ENCODE results near the gene DNAJC11.

Gene DNAJC11

GRCh38 chr1:6634371-6635052 lies 67.1 kb downstream of the DNAJC11 start:
- no peak overlapping the region for H3K27ac ChIP-seq (ENCODE audit: insufficient read depth in 1 of 2, low read depth in 1 of 2, low read length in 2 of 2, poor library complexity in 1 of 2, severe bottlenecking in 2 of 2)
- POLR2A ChIA-PET: interaction anchor here (0.6 kb wide), 2 partner anchors 23 to 50 kb away, joined by 3 to 4 read pairs; no protein-coding TSS in a partner anchor
- no peak overlapping the region for H3K4me3 ChIP-seq (ENCODE audit: control insufficient read depth in 1 of 7, extremely low read depth in 1 of 7, insufficient read depth in 4 of 7, low read depth in 2 of 7, low read length in 6 of 7)
- H3K9me3 ChIP-seq (ENCODE audit: control extremely low read depth in 1 of 5, control insufficient read depth in 4 of 5, insufficient read depth in 2 of 5, low read depth in 1 of 5, low read length in 4 of 5): no peaks in the 10 kb centered on the region
- DNase-seq: peak; percentile 47 to 63 (median 63)
- CTCF ChIA-PET: interaction anchor here (0.6 to 3.8 kb wide), 16 partner anchors 11 to 130 kb away, joined by 3 to 21 read pairs (median 4); partner anchors contain the start of genes NOL9 and TAS1R1
- no peaks in the 10 kb centered on the region for H3K4me1 ChIP-seq (ENCODE audit: control extremely low read depth in 1 of 4, control insufficient read depth in 4 of 4, insufficient read depth in 4 of 4, low read length in 3 of 4)
- peaks cover 6 to 83% (median 66%) of the 10 kb centered on the region in 4 experiments for H3K36me3 ChIP-seq (ENCODE audit: control insufficient read depth in 4 of 4, insufficient read depth in 4 of 4, low read length in 3 of 4)
- H3K27me3 ChIP-seq (replicated peaks in 2 of 5; ENCODE audit: control insufficient read depth in 4 of 5, insufficient read depth in 5 of 5, low read length in 4 of 5): no peaks in the 10 kb centered on the region
- 77% methylated on average over 25 of the region's 29 CpGs for WGBS (ENCODE audit: insufficient coverage)

- H3K9me3 ChIP-seq (ENCODE audit: control extremely low read depth in 1 of 5, control insufficient read depth in 4 of 5, insufficient read depth in 2 of 5, low read depth in 1 of 5, low read length in 4 of 5): no peaks in the 10 kb centered on the region
- H3K36me3 ChIP-seq (ENCODE audit: control insufficient read depth in 4 of 4, insufficient read depth in 4 of 4, low read length in 3 of 4): peaks cover 6 to 83% (median 66%) of the 10 kb centered on the region in 4 experiments
- H3K4me1 ChIP-seq (ENCODE audit: control extremely low read depth in 1 of 4, control insufficient read depth in 4 of 4, insufficient read depth in 4 of 4, low read length in 3 of 4): no peaks in the 10 kb centered on the region
- H3K27me3 ChIP-seq (replicated peaks in 2 of 5; ENCODE audit: control insufficient read depth in 4 of 5, insufficient read depth in 5 of 5, low read length in 4 of 5): no peaks in the 10 kb centered on the region
- no peak overlapping the region for H3K4me3 ChIP-seq (ENCODE audit: control insufficient read depth in 1 of 7, extremely low read depth in 1 of 7, insufficient read depth in 4 of 7, low read depth in 2 of 7, low read length in 6 of 7)
- POLR2A ChIA-PET: interaction anchor here (0.5 kb wide), 1 partner anchor 8 kb away, joined by 3 read pairs; no protein-coding TSS in a partner anchor
- no peak overlapping the region for H3K27ac ChIP-seq (ENCODE audit: insufficient read depth in 1 of 2, low read depth in 1 of 2, low read length in 2 of 2, poor library complexity in 1 of 2, severe bottlenecking in 2 of 2)
- 99% methylated on average over 26 of the region's 30 CpGs for WGBS (ENCODE audit: insufficient coverage)
- CTCF ChIA-PET: interaction anchor here (0.6 to 3.8 kb wide), 11 partner anchors 9 to 118 kb away, joined by 3 to 21 read pairs (median 4); partner anchors contain the start of genes NOL9 and TAS1R1
- DNase-seq: no peak
Measured at GRCh38 chr1:6632588-6633514, 68.8 kb downstream of the DNAJC11 start.

GRCh38 chr1:6631058-6631457 lies 70.6 kb downstream of the DNAJC11 start:
- H3K4me1 ChIP-seq (ENCODE audit: control extremely low read depth in 1 of 4, control insufficient read depth in 4 of 4, insufficient read depth in 4 of 4, low read length in 3 of 4): peaks cover 0 to 3% (median 3%) of the 10 kb centered on the region in 4 experiments
- H3K36me3 ChIP-seq (ENCODE audit: control insufficient read depth in 4 of 4, insufficient read depth in 4 of 4, low read length in 3 of 4): peaks cover 4 to 75% (median 54%) of the 10 kb centered on the region in 4 experiments
- no peaks in the 10 kb centered on the region for H3K9me3 ChIP-seq (ENCODE audit: control extremely low read depth in 1 of 5, control insufficient read depth in 4 of 5, insufficient read depth in 2 of 5, low read depth in 1 of 5, low read length in 4 of 5)
- 100% methylated on average over 1 of the region's 8 CpGs for WGBS (ENCODE audit: insufficient coverage)
- CTCF ChIA-PET: interaction anchor here (1.6 to 3.3 kb wide), 2 partner anchors 40 to 77 kb away, joined by 4 to 21 read pairs; partner anchors contain the start of genes NOL9 and TAS1R1
- no peaks in the 10 kb centered on the region for H3K27me3 ChIP-seq (replicated peaks in 2 of 5; ENCODE audit: control insufficient read depth in 4 of 5, insufficient read depth in 5 of 5, low read length in 4 of 5)
- H3K27ac ChIP-seq (ENCODE audit: insufficient read depth in 1 of 2, low read depth in 1 of 2, low read length in 2 of 2, poor library complexity in 1 of 2, severe bottlenecking in 2 of 2): no peak overlapping the region
- H3K4me3 ChIP-seq (ENCODE audit: control insufficient read depth in 1 of 7, extremely low read depth in 1 of 7, insufficient read depth in 4 of 7, low read depth in 2 of 7, low read length in 6 of 7): no peak overlapping the region
- no peak for DNase-seq
- POLR2A ChIA-PET: no interaction called here

- WGBS (ENCODE audit: insufficient coverage): 96% methylated on average over 7 of the region's 8 CpGs
- DNase-seq: no peak
- Histone ChIP-seq H3K27me3 (replicated peaks in 2 of 5; ENCODE audit: control insufficient read depth in 4 of 5, insufficient read depth in 5 of 5, low read length in 4 of 5) (no peaks in the 10 kb centered on the region), H3K4me3 (ENCODE audit: control insufficient read depth in 1 of 7, extremely low read depth in 1 of 7, insufficient read depth in 4 of 7, low read depth in 2 of 7, low read length in 6 of 7) (no peak overlapping the region), H3K27ac (ENCODE audit: insufficient read depth in 1 of 2, low read depth in 1 of 2, low read length in 2 of 2, poor library complexity in 1 of 2, severe bottlenecking in 2 of 2) (no peak overlapping the region), H3K9me3 (ENCODE audit: control extremely low read depth in 1 of 5, control insufficient read depth in 4 of 5, insufficient read depth in 2 of 5, low read depth in 1 of 5, low read length in 4 of 5) (no peaks in the 10 kb centered on the region), H3K36me3 (ENCODE audit: control insufficient read depth in 4 of 4, insufficient read depth in 4 of 4, low read length in 3 of 4) (peaks cover 4 to 65% (median 46%) of the 10 kb centered on the region in 4 experiments), H3K4me1 (ENCODE audit: control extremely low read depth in 1 of 4, control insufficient read depth in 4 of 4, insufficient read depth in 4 of 4, low read length in 3 of 4) (peaks cover 0 to 9% (median 7%) of the 10 kb centered on the region in 4 experiments)
- ChIA-PET CTCF (interaction anchor here (0.6 kb wide), 1 partner anchor 140 kb away, joined by 3 read pairs; no protein-coding TSS in a partner anchor), POLR2A (no interaction called here)
Measured at GRCh38 chr1:6630027-6630426, 71.6 kb downstream of the DNAJC11 start.

- CTCF ChIA-PET: no interaction called here
- Histone ChIP-seq H3K27ac (ENCODE audit: insufficient read depth in 1 of 2, low read depth in 1 of 2, low read length in 2 of 2, poor library complexity in 1 of 2, severe bottlenecking in 2 of 2) (no peak overlapping the region), H3K9me3 (ENCODE audit: control extremely low read depth in 1 of 5, control insufficient read depth in 4 of 5, insufficient read depth in 2 of 5, low read depth in 1 of 5, low read length in 4 of 5) (no peaks in the 10 kb centered on the region), H3K4me1 (ENCODE audit: control extremely low read depth in 1 of 4, control insufficient read depth in 4 of 4, insufficient read depth in 4 of 4, low read length in 3 of 4) (peaks cover 0 to 14% (median 12%) of the 10 kb centered on the region in 4 experiments), H3K27me3 (replicated peaks in 2 of 5; ENCODE audit: control insufficient read depth in 4 of 5, insufficient read depth in 5 of 5, low read length in 4 of 5) (no peaks in the 10 kb centered on the region), H3K4me3 (ENCODE audit: control insufficient read depth in 1 of 7, extremely low read depth in 1 of 7, insufficient read depth in 4 of 7, low read depth in 2 of 7, low read length in 6 of 7) (no peak overlapping the region), H3K36me3 (ENCODE audit: control insufficient read depth in 4 of 4, insufficient read depth in 4 of 4, low read length in 3 of 4) (peaks cover 4 to 56% (median 39%) of the 10 kb centered on the region in 4 experiments)
- DNase-seq: no peak
- POLR2A ChIA-PET: no interaction called here
- WGBS (ENCODE audit: insufficient coverage): 91% methylated on average over 8 of the region's 12 CpGs
Measured at GRCh38 chr1:6628971-6629479, 72.6 kb downstream of the DNAJC11 start.

GRCh38 chr1:6627841-6628545 lies 73.6 kb downstream of the DNAJC11 start:
- POLR2A ChIA-PET: no interaction called here
- Histone ChIP-seq H3K4me1 (ENCODE audit: control extremely low read depth in 1 of 4, control insufficient read depth in 4 of 4, insufficient read depth in 4 of 4, low read length in 3 of 4) (peaks cover 0 to 14% (median 12%) of the 10 kb centered on the region in 4 experiments), H3K9me3 (ENCODE audit: control extremely low read depth in 1 of 5, control insufficient read depth in 4 of 5, insufficient read depth in 2 of 5, low read depth in 1 of 5, low read length in 4 of 5) (no peaks in the 10 kb centered on the region), H3K27ac (ENCODE audit: insufficient read depth in 1 of 2, low read depth in 1 of 2, low read length in 2 of 2, poor library complexity in 1 of 2, severe bottlenecking in 2 of 2) (no peak overlapping the region), H3K4me3 (ENCODE audit: control insufficient read depth in 1 of 7, extremely low read depth in 1 of 7, insufficient read depth in 4 of 7, low read depth in 2 of 7, low read length in 6 of 7) (no peak overlapping the region), H3K27me3 (replicated peaks in 2 of 5; ENCODE audit: control insufficient read depth in 4 of 5, insufficient read depth in 5 of 5, low read length in 4 of 5) (no peaks in the 10 kb centered on the region), H3K36me3 (ENCODE audit: control insufficient read depth in 4 of 4, insufficient read depth in 4 of 4, low read length in 3 of 4) (peaks cover 2 to 50% (median 33%) of the 10 kb centered on the region in 4 experiments)
- 96% methylated on average over 21 of the region's 21 CpGs for WGBS (ENCODE audit: insufficient coverage)
- CTCF ChIA-PET: interaction anchor here (0.8 to 1.5 kb wide), 6 partner anchors 9 to 127 kb away, joined by 3 to 9 read pairs (median 3); partner anchors contain the start of gene ZBTB48
- no peak for DNase-seq
